DND-41 (cell line): ENCODE measurements around the gene PSORS1C1.

ENCODE experiments used
- CTCF ChIP-seq: IDR thresholded peaks from 2 replicates; pipeline ENCODE4 v1.5.1; 2012; ENCODE audit warnings: borderline replicate concordance, low read length, moderate library complexity, mild to moderate bottlenecking; ENCODE audit not compliant: poor library complexity, severe bottlenecking; ENCODE audit errors: extremely low read depth
- EZH2 ChIP-seq: IDR thresholded peaks from 3 replicates; pipeline ENCODE4 v1.6.1; 2012; ENCODE audit warnings: borderline replicate concordance, low read depth, mild to moderate bottlenecking, moderate library complexity, low read length, inconsistent platforms; ENCODE audit not compliant: severe bottlenecking

GRCh38 chr6:31156641-31157040 lies 42.0 kb downstream of the PSORS1C1 start:
- no peak for TF ChIP-seq CTCF
- no peak for TF ChIP-seq EZH2
